Activated naive CD4-positive, alpha-beta T cell treated with anti-CD3 and anti-CD28 coated beads, Interleukin-2, amount 50 U/mL, for 24 hours (primary cell): ENCODE data around the gene GLRA3.

Experiments
- H3K27ac Mint-ChIP-seq: one replicate; pipeline ENCODE4 v1.8.0; 2021; ENCODE audit warnings: mild to moderate bottlenecking, mixed read lengths
- H3K27me3 Mint-ChIP-seq: one replicate; pipeline ENCODE4 v1.8.0; 2021; ENCODE audit warnings: mixed read lengths
- H3K36me3 Mint-ChIP-seq: one replicate; pipeline ENCODE4 v1.8.0; 2021; ENCODE audit warnings: mixed read lengths
- H3K4me1 Mint-ChIP-seq: one replicate; pipeline ENCODE4 v1.8.0; 2021; ENCODE audit warnings: mixed read lengths
- H3K4me3 Mint-ChIP-seq: one replicate; pipeline ENCODE4 v1.8.0; 2021; ENCODE audit warnings: mild to moderate bottlenecking, mixed read lengths
- H3K9me3 Mint-ChIP-seq: one replicate; pipeline ENCODE4 v1.8.0; 2021; ENCODE audit warnings: mixed read lengths

GLRA3 gene

GRCh38 chr4:174616661-174617060 is 212.4 kb downstream of the GLRA3 start:
- Mint-ChIP-seq H3K27ac (no peak overlapping the region), H3K27me3 (peaks cover 1% of the 10 kb centered on the region), H3K4me1 (no peaks in the 10 kb centered on the region), H3K9me3 (peaks cover 11% of the 10 kb centered on the region), H3K4me3 (no peak overlapping the region), H3K36me3 (no peaks in the 10 kb centered on the region)

GRCh38 chr4:174613979-174614378 is 215.1 kb downstream of the GLRA3 start:
- no peaks in the 10 kb centered on the region for H3K36me3 Mint-ChIP-seq
- no peaks in the 10 kb centered on the region for H3K4me1 Mint-ChIP-seq
- H3K4me3 Mint-ChIP-seq = no peak overlapping the region
- peaks cover 11% of the 10 kb centered on the region for H3K9me3 Mint-ChIP-seq
- no peak overlapping the region for H3K27ac Mint-ChIP-seq
- peaks cover 1% of the 10 kb centered on the region for H3K27me3 Mint-ChIP-seq

GRCh38 chr4:174611792-174612191 is 217.3 kb downstream of the GLRA3 start:
- Mint-ChIP-seq H3K9me3 (peaks cover 11% of the 10 kb centered on the region), H3K27ac (no peak overlapping the region), H3K27me3 (peaks cover 1% of the 10 kb centered on the region), H3K4me3 (no peak overlapping the region), H3K36me3 (no peaks in the 10 kb centered on the region), H3K4me1 (no peaks in the 10 kb centered on the region)

GRCh38 chr4:174607792-174608191 is 221.3 kb downstream of the GLRA3 start:
- peaks cover 6% of the 10 kb centered on the region for H3K9me3 Mint-ChIP-seq
- H3K4me1 Mint-ChIP-seq = no peaks in the 10 kb centered on the region
- H3K36me3 Mint-ChIP-seq = no peaks in the 10 kb centered on the region
- no peak overlapping the region for H3K4me3 Mint-ChIP-seq
- no peaks in the 10 kb centered on the region for H3K27me3 Mint-ChIP-seq
- no peak overlapping the region for H3K27ac Mint-ChIP-seq

GRCh38 chr4:174604198-174604597 is 224.8 kb downstream of the GLRA3 start:
- H3K27me3 Mint-ChIP-seq = no peaks in the 10 kb centered on the region
- H3K4me3 Mint-ChIP-seq = no peak overlapping the region
- no peaks in the 10 kb centered on the region for H3K36me3 Mint-ChIP-seq
- no peaks in the 10 kb centered on the region for H3K9me3 Mint-ChIP-seq
- no peaks in the 10 kb centered on the region for H3K4me1 Mint-ChIP-seq
- no peak overlapping the region for H3K27ac Mint-ChIP-seq

- no peaks in the 10 kb centered on the region for H3K9me3 Mint-ChIP-seq
Observed at GRCh38 chr4:174600391-174600790, 228.7 kb downstream of the GLRA3 start.

GRCh38 chr4:174598800-174599199 is 230.2 kb downstream of the GLRA3 start:
- H3K27ac Mint-ChIP-seq = no peak overlapping the region
- no peaks in the 10 kb centered on the region for H3K9me3 Mint-ChIP-seq
- no peaks in the 10 kb centered on the region for H3K36me3 Mint-ChIP-seq
- no peaks in the 10 kb centered on the region for H3K27me3 Mint-ChIP-seq
- no peaks in the 10 kb centered on the region for H3K4me1 Mint-ChIP-seq
- H3K4me3 Mint-ChIP-seq = no peak overlapping the region

More at GRCh38 chr4:174600391-174600790, 228.7 kb downstream of the GLRA3 start:
- no peak overlapping the region for H3K27ac Mint-ChIP-seq
- H3K27me3 Mint-ChIP-seq = no peaks in the 10 kb centered on the region
- no peaks in the 10 kb centered on the region for H3K36me3 Mint-ChIP-seq
- no peaks in the 10 kb centered on the region for H3K4me1 Mint-ChIP-seq
- H3K4me3 Mint-ChIP-seq = no peak overlapping the region

GRCh38 chr4:174596513-174596912 is 232.5 kb downstream of the GLRA3 start:
- Mint-ChIP-seq H3K27me3 (no peaks in the 10 kb centered on the region), H3K4me1 (no peaks in the 10 kb centered on the region), H3K27ac (no peak overlapping the region), H3K4me3 (no peak overlapping the region), H3K9me3 (no peaks in the 10 kb centered on the region), H3K36me3 (no peaks in the 10 kb centered on the region)

GRCh38 chr4:174595141-174595929 is 233.7 kb downstream of the GLRA3 start:
- no peaks in the 10 kb centered on the region for H3K27me3 Mint-ChIP-seq

GRCh38 chr4:174593701-174594100 is 235.3 kb downstream of the GLRA3 start:
- Mint-ChIP-seq H3K27me3 (no peaks in the 10 kb centered on the region), H3K27ac (no peak overlapping the region), H3K4me3 (no peak overlapping the region), H3K4me1 (peaks cover 5% of the 10 kb centered on the region), H3K9me3 (no peaks in the 10 kb centered on the region), H3K36me3 (no peaks in the 10 kb centered on the region)

More at GRCh38 chr4:174595141-174595929, 233.7 kb downstream of the GLRA3 start:
- Mint-ChIP-seq H3K4me3 (no peak overlapping the region), H3K27ac (no peak overlapping the region), H3K9me3 (no peaks in the 10 kb centered on the region), H3K36me3 (no peaks in the 10 kb centered on the region), H3K4me1 (peaks cover 5% of the 10 kb centered on the region)

- no peak overlapping the region for H3K27ac Mint-ChIP-seq
- peaks cover 5% of the 10 kb centered on the region for H3K4me1 Mint-ChIP-seq
Observed at GRCh38 chr4:174592985-174593335, 236.1 kb downstream of the GLRA3 start.

GRCh38 chr4:174592256-174592984 is 236.6 kb downstream of the GLRA3 start:
- Mint-ChIP-seq H3K36me3 (no peaks in the 10 kb centered on the region), H3K9me3 (no peaks in the 10 kb centered on the region), H3K4me3 (no peak overlapping the region), H3K27me3 (no peaks in the 10 kb centered on the region), H3K4me1 (peaks cover 5% of the 10 kb centered on the region), H3K27ac (no peak overlapping the region)

More at GRCh38 chr4:174592985-174593335, 236.1 kb downstream of the GLRA3 start:
- no peak overlapping the region for H3K4me3 Mint-ChIP-seq
- no peaks in the 10 kb centered on the region for H3K36me3 Mint-ChIP-seq
- no peaks in the 10 kb centered on the region for H3K27me3 Mint-ChIP-seq
- H3K9me3 Mint-ChIP-seq = no peaks in the 10 kb centered on the region

GRCh38 chr4:174591243-174592021 is 237.6 kb downstream of the GLRA3 start:
- Mint-ChIP-seq H3K36me3 (no peaks in the 10 kb centered on the region), H3K27me3 (no peaks in the 10 kb centered on the region), H3K27ac (no peak overlapping the region), H3K4me3 (no peak overlapping the region), H3K4me1 (peaks cover 5% of the 10 kb centered on the region), H3K9me3 (no peaks in the 10 kb centered on the region)

GRCh38 chr4:174590336-174590735 is 238.7 kb downstream of the GLRA3 start:
- no peak overlapping the region for H3K27ac Mint-ChIP-seq
- peaks cover 5% of the 10 kb centered on the region for H3K4me1 Mint-ChIP-seq
- no peaks in the 10 kb centered on the region for H3K9me3 Mint-ChIP-seq
- H3K27me3 Mint-ChIP-seq = no peaks in the 10 kb centered on the region
- no peaks in the 10 kb centered on the region for H3K36me3 Mint-ChIP-seq
- H3K4me3 Mint-ChIP-seq = no peak overlapping the region
